GM21737 (cell line): Measurements from ENCODE around the gene CD84.
A peak's percentile ranks its signal among the peaks of the same experiment; 100 is the strongest.
"Not testable (repeated sequence)": the region's sequence is repeated elsewhere in the genome, so short reads cannot be mapped to it uniquely, and the experiment has no call there.

Source experiments
- ATAC-seq: cut with Tn5 transposase; IDR thresholded peaks from one replicate; pipeline ENCODE4 v1.9.1; 2021; ENCODE audit warnings: mild to moderate bottlenecking, moderate library complexity; ENCODE audit not compliant: unreplicated experiment

CD84 gene

GRCh38 chr1:160610569-160611242 is 31.4 kb upstream of the CD84 start:
- no peak for ATAC-seq

GRCh38 chr1:160608941-160609340 is 29.6 kb upstream of the CD84 start:
- no peak for ATAC-seq

GRCh38 chr1:160608514-160608913 is 29.2 kb upstream of the CD84 start:
- no peak for ATAC-seq

- ATAC-seq: no peak
Measured at GRCh38 chr1:160608057-160608456, 28.8 kb upstream of the CD84 start.

GRCh38 chr1:160607672-160608032 is 28.4 kb upstream of the CD84 start:
- no peak for ATAC-seq

- peak; percentile 63 for ATAC-seq
Measured at GRCh38 chr1:160607011-160607671, 27.8 kb upstream of the CD84 start.

- ATAC-seq: peak; percentile 4
Measured at GRCh38 chr1:160606611-160607010, 27.3 kb upstream of the CD84 start.

GRCh38 chr1:160605792-160606479 is 26.6 kb upstream of the CD84 start:
- ATAC-seq: no peak

- ATAC-seq: no peak
Measured at GRCh38 chr1:160605205-160605604, 25.9 kb upstream of the CD84 start.

- ATAC-seq: no peak
Measured at GRCh38 chr1:160597705-160598104, 18.4 kb upstream of the CD84 start.

GRCh38 chr1:160597051-160597450 is 17.8 kb upstream of the CD84 start:
- no peak for ATAC-seq

GRCh38 chr1:160590488-160590887 is 11.2 kb upstream of the CD84 start:
- ATAC-seq: no peak

- no peak for ATAC-seq
Measured at GRCh38 chr1:160588468-160588867, 9.2 kb upstream of the CD84 start.

- ATAC-seq: no peak
Measured at GRCh38 chr1:160584784-160585183, 5.5 kb upstream of the CD84 start.

- ATAC-seq: not testable (repeated sequence)
Measured at GRCh38 chr1:160582976-160583375, 3.7 kb upstream of the CD84 start.

- ATAC-seq: no peak
Measured at GRCh38 chr1:160581961-160582360, 2.7 kb upstream of the CD84 start.

GRCh38 chr1:160580221-160580812 is 1.0 kb upstream of the CD84 start:
- no peak for ATAC-seq

- ATAC-seq: no peak
Measured at GRCh38 chr1:160578525-160579191, 638 bp downstream of the CD84 start.

GRCh38 chr1:160578175-160578524 is 1.1 kb downstream of the CD84 start:
- no peak for ATAC-seq

GRCh38 chr1:160577671-160578070 is 1.6 kb downstream of the CD84 start:
- no peak for ATAC-seq

GRCh38 chr1:160576884-160577283 is 2.4 kb downstream of the CD84 start:
- no peak for ATAC-seq
